ENCODE data around the gene PTPRE. TPM values are rescaled to one million over a fixed set of nuclear protein-coding genes. Genes with fewer than 3 reads are reported as not detected.

The PTPRE gene
- total RNA-seq, 1 experiment from 2014 or later: 0.70 TPM

DNA sequence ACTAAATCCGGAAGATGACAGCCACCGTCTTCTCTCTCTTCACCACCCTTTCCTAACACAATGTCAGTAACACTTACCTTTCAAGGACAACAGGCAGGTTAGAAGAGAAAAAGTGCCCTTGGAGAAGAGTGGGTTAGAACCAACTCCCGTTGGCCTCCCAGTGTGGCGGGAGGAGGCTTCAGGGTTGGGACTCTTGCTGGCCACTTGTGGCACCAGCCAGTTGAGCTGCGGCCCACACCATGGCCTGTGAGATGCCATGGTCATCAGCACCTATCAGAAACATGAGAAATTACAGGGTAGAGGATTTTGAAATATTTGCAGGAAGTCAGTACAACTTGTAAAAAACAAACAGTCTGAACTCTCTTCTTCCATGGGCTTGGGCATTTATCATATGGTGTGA lies 125.6 kb downstream of the PTPRE start:
- WGBS (ENCODE audit: extremely low coverage, insufficient read length, low lambda C conversion rate): no CpG with 5 or more reads among the region's 5 CpGs
- Histone ChIP-seq H2AFZ (ENCODE audit: low read length) (no peak overlapping the region), H3K4ac (ENCODE audit: low read depth, low read length) (no peak overlapping the region), H2BK12ac (ENCODE audit: insufficient read length, low read depth, low read length) (no peak overlapping the region), H3K79me2 (ENCODE audit: insufficient read depth, low read length) (no peaks in the 10 kb centered on the region), H2BK120ac (ENCODE audit: low read depth, low read length, poor library complexity, severe bottlenecking) (no peak overlapping the region), H2BK5ac (ENCODE audit: insufficient read length, low read length) (no peak overlapping the region), H3K9ac (ENCODE audit: extremely low read depth, insufficient read length, low read length) (no peak overlapping the region), H2BK20ac (ENCODE audit: low read depth, low read length, poor library complexity, severe bottlenecking) (no peak overlapping the region), H4K20me1 (ENCODE audit: control insufficient read depth, insufficient read depth, insufficient read length) (no peaks in the 10 kb centered on the region), H3K23me2 (ENCODE audit: insufficient read length, low read depth, low read length, poor library complexity, severe bottlenecking) (peaks cover 4% of the 10 kb centered on the region), H3K9me3 (ENCODE audit: control insufficient read depth, low read depth, low read length) (no peaks in the 10 kb centered on the region), H3K27ac (ENCODE audit: insufficient read length, low read depth, low read length) (no peak overlapping the region), H3K56ac (ENCODE audit: insufficient read length, low read depth, low read length) (no peak overlapping the region), H3K14ac (ENCODE audit: insufficient read depth, low read length) (no peak overlapping the region), H4K91ac (ENCODE audit: insufficient read length, low read depth, low read length) (no peak overlapping the region), H3K23ac (ENCODE audit: insufficient read length, low read depth, low read length) (no peak overlapping the region), H4K5ac (ENCODE audit: insufficient read length, low read depth, low read length) (no peak overlapping the region), H3T11ph (ENCODE audit: low read length) (no peak overlapping the region), H3K4me1 (ENCODE audit: insufficient read depth, low read length) (no peaks in the 10 kb centered on the region), H2AK5ac (ENCODE audit: insufficient read length, low read length) (no peak overlapping the region), H3K18ac (ENCODE audit: insufficient read length, low read depth, low read length) (no peak overlapping the region), H3K4me2 (ENCODE audit: insufficient read depth, insufficient read length, low read length) (no peak overlapping the region), H3K27me3 (ENCODE audit: insufficient read depth, low read length) (no peaks in the 10 kb centered on the region), H2BK15ac (ENCODE audit: low read depth, low read length) (no peak overlapping the region), H3K79me1 (ENCODE audit: insufficient read depth, low read depth, low read length, poor library complexity, severe bottlenecking) (no peaks in the 10 kb centered on the region), H4K8ac (replicated peaks; ENCODE audit: insufficient read length, low read depth, low read length) (no peak overlapping the region)
- Mint-ChIP-seq H3K36me3 (ENCODE audit: insufficient read depth in 1 of 3, low read depth in 3 of 3) (no peaks in the 10 kb centered on the region), H3K4me1 (peaks cover 13 to 21% of the 10 kb centered on the region in 2 experiments; a peak in 3 of 4 replicates), H3K9me3 (no peaks in the 10 kb centered on the region), H3K27ac (no peak overlapping the region), H3K4me3 (no peak overlapping the region), H3K27me3 (ENCODE audit: low read depth) (peaks cover 5% of the 10 kb centered on the region)
- TF ChIP-seq, protein P1, sequence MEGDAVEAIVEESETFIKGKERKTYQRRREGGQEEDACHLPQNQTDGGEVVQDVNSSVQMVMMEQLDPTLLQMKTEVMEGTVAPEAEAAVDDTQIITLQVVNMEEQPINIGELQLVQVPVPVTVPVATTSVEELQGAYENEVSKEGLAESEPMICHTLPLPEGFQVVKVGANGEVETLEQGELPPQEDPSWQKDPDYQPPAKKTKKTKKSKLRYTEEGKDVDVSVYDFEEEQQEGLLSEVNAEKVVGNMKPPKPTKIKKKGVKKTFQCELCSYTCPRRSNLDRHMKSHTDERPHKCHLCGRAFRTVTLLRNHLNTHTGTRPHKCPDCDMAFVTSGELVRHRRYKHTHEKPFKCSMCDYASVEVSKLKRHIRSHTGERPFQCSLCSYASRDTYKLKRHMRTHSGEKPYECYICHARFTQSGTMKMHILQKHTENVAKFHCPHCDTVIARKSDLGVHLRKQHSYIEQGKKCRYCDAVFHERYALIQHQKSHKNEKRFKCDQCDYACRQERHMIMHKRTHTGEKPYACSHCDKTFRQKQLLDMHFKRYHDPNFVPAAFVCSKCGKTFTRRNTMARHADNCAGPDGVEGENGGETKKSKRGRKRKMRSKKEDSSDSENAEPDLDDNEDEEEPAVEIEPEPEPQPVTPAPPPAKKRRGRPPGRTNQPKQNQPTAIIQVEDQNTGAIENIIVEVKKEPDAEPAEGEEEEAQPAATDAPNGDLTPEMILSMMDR (conservative IDR thresholded peaks at IDR 0.05): no peak
- no peak for DNase-seq

All from H9 (cell line).